GM12878 (cell line): Measurements from ENCODE around the gene TMEM174.

ENCODE experiments used
- EGR1 ChIP-seq, 2 experiments: IDR thresholded peaks; 1 replicate in 1 of 2; 2 replicates in 1 of 2; pipeline ENCODE4 v1.6.1; 2011 to 2012; ENCODE audit warnings: low read depth in 2 of 2, low read length in 2 of 2, borderline replicate concordance in 1 of 2, mild to moderate bottlenecking in 1 of 2, moderate library complexity in 1 of 2
- EP300 ChIP-seq, 2 experiments: fragments of 150-350 bp in 1 of 2; IDR thresholded peaks; 2 replicates each; pipeline ENCODE4 v1.6.1; 2011 to 2012; ENCODE audit warnings: low read depth in 2 of 2, low read length in 2 of 2, borderline replicate concordance in 1 of 2, improper control_type of control experiment in 1 of 2, inconsistent platforms in 1 of 2; ENCODE audit not compliant: control insufficient read depth in 1 of 2
- GATAD2B ChIP-seq: fragments of 450-650 bp; conservative IDR thresholded peaks from 2 replicates; pipeline ENCODE4 v1.6.1; 2017; ENCODE audit warnings: low read depth, mild to moderate bottlenecking, moderate library complexity
- KDM1A ChIP-seq: fragments of 200-600 bp; sonication (generic); IDR thresholded peaks from 2 replicates; pipeline ENCODE4 v1.6.1; 2016; ENCODE audit warnings: borderline replicate concordance
- MXI1 ChIP-seq: fragments of 150-350 bp; IDR thresholded peaks from 2 replicates; pipeline ENCODE4 v1.6.1; 2011; ENCODE audit warnings: low read depth, mild to moderate bottlenecking, inconsistent platforms, low read length, improper control_type of control experiment
- NRF1 ChIP-seq: conservative IDR thresholded peaks from 2 replicates; pipeline ENCODE4 v1.6.1; 2011; ENCODE audit warnings: mild to moderate bottlenecking, low read depth, low read length, improper control_type of control experiment
- POLR2A ChIP-seq: IDR thresholded peaks from 2 replicates; pipeline ENCODE4 v1.6.1; 2011; ENCODE audit warnings: low read depth, mild to moderate bottlenecking, low read length
- POLR2AphosphoS5 ChIP-seq: IDR thresholded peaks from 2 replicates; pipeline ENCODE4 v1.6.1; 2011; ENCODE audit warnings: mild to moderate bottlenecking, low read length, inconsistent platforms
- RAD21 ChIP-seq: IDR thresholded peaks from 2 replicates; pipeline ENCODE4 v1.6.1; 2011; ENCODE audit warnings: mild to moderate bottlenecking, low read depth, low read length, moderate library complexity; ENCODE audit not compliant: insufficient read depth
- RCOR1 ChIP-seq: conservative IDR thresholded peaks from 2 replicates; pipeline ENCODE4 v1.6.1; 2012; ENCODE audit warnings: low read depth, low read length, improper control_type of control experiment
- TF ChIP-seq, protein P1 (sequence below): IDR thresholded peaks from 2 replicates; pipeline ENCODE4 v1.6.1; 2011; ENCODE audit warnings: borderline replicate concordance, low read depth, mild to moderate bottlenecking, moderate library complexity, low read length; ENCODE audit not compliant: insufficient read depth, poor library complexity, severe bottlenecking
- TF ChIP-seq, protein P2 (sequence below), 3 experiments: IDR thresholded peaks in 2 of 3; conservative IDR thresholded peaks in 1 of 3; 2 replicates each; pipeline ENCODE4 v1.5.1; 2011; ENCODE audit warnings: low read depth in 3 of 3, low read length in 3 of 3, mild to moderate bottlenecking in 3 of 3, control low read depth in 2 of 3, moderate library complexity in 2 of 3, inconsistent platforms in 1 of 3, mixed read lengths in 1 of 3; ENCODE audit not compliant: control insufficient read depth in 2 of 3, insufficient read depth in 1 of 3; ENCODE audit errors: extremely low read depth in 1 of 3
- TF ChIP-seq, protein P3 (sequence below): fragments of 450-650 bp; IDR thresholded peaks from 2 replicates; pipeline ENCODE4 v1.6.1; 2016; ENCODE audit warnings: mild to moderate bottlenecking

DNA sequence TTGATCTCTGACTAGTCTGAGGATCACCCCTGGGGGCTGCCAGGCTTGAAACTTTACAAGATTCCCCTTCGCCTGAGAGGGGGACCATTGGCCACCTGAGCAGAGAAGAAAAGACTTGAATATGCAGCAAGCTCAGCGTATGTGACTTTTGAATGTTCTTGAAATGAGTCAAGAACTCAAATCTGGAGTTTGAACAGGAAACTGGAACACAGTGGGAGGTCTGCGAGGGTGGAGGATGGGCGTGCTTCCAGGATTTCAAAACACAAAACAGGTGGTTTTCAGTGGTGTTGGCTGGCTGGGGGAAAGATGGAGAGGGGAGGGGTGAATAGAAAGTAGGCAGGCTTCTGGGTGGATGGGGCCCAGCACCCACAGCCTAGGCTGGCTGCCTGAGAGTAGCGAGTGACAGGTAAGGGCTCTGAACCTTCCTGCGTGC, 40.6 kb downstream of the TMEM174 start:
- TF ChIP-seq RCOR1 (no peak), POLR2AphosphoS5 (no peak), NRF1 (no peak), EP300 (IDR thresholded peaks at IDR 0.05; ENCODE audit: borderline replicate concordance in 1 of 2, control insufficient read depth in 1 of 2, low read depth in 2 of 2, low read length in 2 of 2) (no peak), RAD21 (no peak), MXI1 (no peak), POLR2A (no peak), GATAD2B (no peak), KDM1A (no peak), EGR1 (IDR thresholded peaks at IDR 0.05; ENCODE audit: borderline replicate concordance in 1 of 2, low read depth in 2 of 2, low read length in 2 of 2) (no peak)
- TF ChIP-seq, protein P1, sequence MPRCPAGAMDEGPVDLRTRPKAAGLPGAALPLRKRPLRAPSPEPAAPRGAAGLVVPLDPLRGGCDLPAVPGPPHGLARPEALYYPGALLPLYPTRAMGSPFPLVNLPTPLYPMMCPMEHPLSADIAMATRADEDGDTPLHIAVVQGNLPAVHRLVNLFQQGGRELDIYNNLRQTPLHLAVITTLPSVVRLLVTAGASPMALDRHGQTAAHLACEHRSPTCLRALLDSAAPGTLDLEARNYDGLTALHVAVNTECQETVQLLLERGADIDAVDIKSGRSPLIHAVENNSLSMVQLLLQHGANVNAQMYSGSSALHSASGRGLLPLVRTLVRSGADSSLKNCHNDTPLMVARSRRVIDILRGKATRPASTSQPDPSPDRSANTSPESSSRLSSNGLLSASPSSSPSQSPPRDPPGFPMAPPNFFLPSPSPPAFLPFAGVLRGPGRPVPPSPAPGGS: no peak
- TF ChIP-seq, protein P2, sequence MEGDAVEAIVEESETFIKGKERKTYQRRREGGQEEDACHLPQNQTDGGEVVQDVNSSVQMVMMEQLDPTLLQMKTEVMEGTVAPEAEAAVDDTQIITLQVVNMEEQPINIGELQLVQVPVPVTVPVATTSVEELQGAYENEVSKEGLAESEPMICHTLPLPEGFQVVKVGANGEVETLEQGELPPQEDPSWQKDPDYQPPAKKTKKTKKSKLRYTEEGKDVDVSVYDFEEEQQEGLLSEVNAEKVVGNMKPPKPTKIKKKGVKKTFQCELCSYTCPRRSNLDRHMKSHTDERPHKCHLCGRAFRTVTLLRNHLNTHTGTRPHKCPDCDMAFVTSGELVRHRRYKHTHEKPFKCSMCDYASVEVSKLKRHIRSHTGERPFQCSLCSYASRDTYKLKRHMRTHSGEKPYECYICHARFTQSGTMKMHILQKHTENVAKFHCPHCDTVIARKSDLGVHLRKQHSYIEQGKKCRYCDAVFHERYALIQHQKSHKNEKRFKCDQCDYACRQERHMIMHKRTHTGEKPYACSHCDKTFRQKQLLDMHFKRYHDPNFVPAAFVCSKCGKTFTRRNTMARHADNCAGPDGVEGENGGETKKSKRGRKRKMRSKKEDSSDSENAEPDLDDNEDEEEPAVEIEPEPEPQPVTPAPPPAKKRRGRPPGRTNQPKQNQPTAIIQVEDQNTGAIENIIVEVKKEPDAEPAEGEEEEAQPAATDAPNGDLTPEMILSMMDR (IDR thresholded peaks at IDR 0.05 in 2 of 3, conservative IDR thresholded peaks at IDR 0.05 in 1 of 3; ENCODE audit: control insufficient read depth in 2 of 3, extremely low read depth in 1 of 3, insufficient read depth in 1 of 3, low read depth in 3 of 3, low read length in 3 of 3): no peak
- TF ChIP-seq, protein P3, sequence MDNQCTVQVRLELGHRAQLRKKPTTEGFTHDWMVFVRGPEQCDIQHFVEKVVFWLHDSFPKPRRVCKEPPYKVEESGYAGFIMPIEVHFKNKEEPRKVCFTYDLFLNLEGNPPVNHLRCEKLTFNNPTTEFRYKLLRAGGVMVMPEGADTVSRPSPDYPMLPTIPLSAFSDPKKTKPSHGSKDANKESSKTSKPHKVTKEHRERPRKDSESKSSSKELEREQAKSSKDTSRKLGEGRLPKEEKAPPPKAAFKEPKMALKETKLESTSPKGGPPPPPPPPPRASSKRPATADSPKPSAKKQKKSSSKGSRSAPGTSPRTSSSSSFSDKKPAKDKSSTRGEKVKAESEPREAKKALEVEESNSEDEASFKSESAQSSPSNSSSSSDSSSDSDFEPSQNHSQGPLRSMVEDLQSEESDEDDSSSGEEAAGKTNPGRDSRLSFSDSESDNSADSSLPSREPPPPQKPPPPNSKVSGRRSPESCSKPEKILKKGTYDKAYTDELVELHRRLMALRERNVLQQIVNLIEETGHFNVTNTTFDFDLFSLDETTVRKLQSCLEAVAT: no peak
